GM12873 (cell line): Measurements from ENCODE around the gene SYNDIG1.

Experiments
- CTCF ChIP-seq: IDR thresholded peaks from 2 replicates; pipeline ENCODE4 v1.5.1; 2012; ENCODE audit warnings: low read depth, mild to moderate bottlenecking, moderate library complexity, low read length, control low read depth; ENCODE audit not compliant: insufficient read depth; ENCODE audit errors: missing control alignments

SYNDIG1 gene

GRCh38 chr20:24577271-24577909 is 108.0 kb downstream of the SYNDIG1 start:
- no peak for TF ChIP-seq CTCF

- no peak for TF ChIP-seq CTCF
Observed at GRCh38 chr20:24578567-24579415, 109.4 kb downstream of the SYNDIG1 start.

- TF ChIP-seq CTCF, result no peak
Observed at GRCh38 chr20:24579475-24579874, 110.0 kb downstream of the SYNDIG1 start.

- no peak for TF ChIP-seq CTCF
Observed at GRCh38 chr20:24580006-24580405, 110.6 kb downstream of the SYNDIG1 start.

- no peak for TF ChIP-seq CTCF
Observed at GRCh38 chr20:24580855-24581254, 111.4 kb downstream of the SYNDIG1 start.

- no peak for TF ChIP-seq CTCF
Observed at GRCh38 chr20:24581443-24582170, 112.2 kb downstream of the SYNDIG1 start.
